NT2/D1 (cell line): ENCODE results near the gene TMEM14C.
"Not testable (repeated sequence)": the region's sequence is repeated elsewhere in the genome, so short reads cannot be mapped to it uniquely, and the experiment has no call there.

Experiments used
- DNase-seq: peaks from one replicate; pipeline ENCODE4 v3.0.0-alpha.2; 2011; ENCODE audit warnings: low read depth, low spot score
- H3K27me3 ChIP-seq: 2 replicates; pipeline ENCODE4 v1.6.0; 2011; ENCODE audit warnings: mild to moderate bottlenecking; ENCODE audit not compliant: insufficient read length, insufficient read depth
- H3K36me3 ChIP-seq: 2 replicates; pipeline ENCODE4 v1.6.1; 2011; ENCODE audit warnings: mild to moderate bottlenecking, low read length, mixed read lengths; ENCODE audit not compliant: insufficient read depth, insufficient read length
- H3K4me1 ChIP-seq: 2 replicates; pipeline ENCODE4 v1.5.1; 2011; ENCODE audit not compliant: insufficient read depth, insufficient read length
- H3K4me3 ChIP-seq: 2 replicates; pipeline ENCODE4 v1.5.1; 2011; ENCODE audit warnings: low read depth; ENCODE audit not compliant: insufficient read length
- H3K9ac ChIP-seq: 2 replicates; pipeline ENCODE4 v1.6.0; 2011; ENCODE audit warnings: low read depth; ENCODE audit not compliant: insufficient read length
- H3K9me3 ChIP-seq: 2 replicates; pipeline ENCODE4 v1.5.1; 2011; ENCODE audit warnings: mild to moderate bottlenecking, low read length; ENCODE audit not compliant: insufficient read depth
- SUZ12 ChIP-seq: IDR thresholded peaks from 2 replicates; pipeline ENCODE4 v1.6.1; 2011; ENCODE audit not compliant: insufficient read length, insufficient read depth; ENCODE audit errors: extremely low read depth
- YY1 ChIP-seq: IDR thresholded peaks from 2 replicates; pipeline ENCODE4 v1.6.1; 2011; ENCODE audit not compliant: insufficient read length, insufficient read depth
- ZNF274 ChIP-seq: IDR thresholded peaks from 2 replicates; pipeline ENCODE4 v1.6.1; 2011; ENCODE audit warnings: mild to moderate bottlenecking, low read depth, low read length

TMEM14C gene

GRCh38 chr6:10696655-10697054 lies 26.2 kb upstream of the TMEM14C start:
- peaks cover 55% of the 10 kb centered on the region for H3K36me3 ChIP-seq
- no peak for DNase-seq
- H3K4me3 ChIP-seq = no peak overlapping the region
- H3K4me1 ChIP-seq = no peaks in the 10 kb centered on the region
- TF ChIP-seq YY1 (no peak), SUZ12 (no peak), ZNF274 (no peak)
- peaks cover 7% of the 10 kb centered on the region; the same call in 1 of the 2 replicates for H3K9me3 ChIP-seq
- H3K27me3 ChIP-seq = no peaks in the 10 kb centered on the region
- no peak overlapping the region for H3K9ac ChIP-seq

- H3K4me3 ChIP-seq = no peak overlapping the region
- H3K36me3 ChIP-seq = peaks cover 16% of the 10 kb centered on the region
- no peak overlapping the region for H3K9ac ChIP-seq
These were observed 8.9 kb upstream of the TMEM14C start for GRCh38 chr6:10713962-10714361.

DNA sequence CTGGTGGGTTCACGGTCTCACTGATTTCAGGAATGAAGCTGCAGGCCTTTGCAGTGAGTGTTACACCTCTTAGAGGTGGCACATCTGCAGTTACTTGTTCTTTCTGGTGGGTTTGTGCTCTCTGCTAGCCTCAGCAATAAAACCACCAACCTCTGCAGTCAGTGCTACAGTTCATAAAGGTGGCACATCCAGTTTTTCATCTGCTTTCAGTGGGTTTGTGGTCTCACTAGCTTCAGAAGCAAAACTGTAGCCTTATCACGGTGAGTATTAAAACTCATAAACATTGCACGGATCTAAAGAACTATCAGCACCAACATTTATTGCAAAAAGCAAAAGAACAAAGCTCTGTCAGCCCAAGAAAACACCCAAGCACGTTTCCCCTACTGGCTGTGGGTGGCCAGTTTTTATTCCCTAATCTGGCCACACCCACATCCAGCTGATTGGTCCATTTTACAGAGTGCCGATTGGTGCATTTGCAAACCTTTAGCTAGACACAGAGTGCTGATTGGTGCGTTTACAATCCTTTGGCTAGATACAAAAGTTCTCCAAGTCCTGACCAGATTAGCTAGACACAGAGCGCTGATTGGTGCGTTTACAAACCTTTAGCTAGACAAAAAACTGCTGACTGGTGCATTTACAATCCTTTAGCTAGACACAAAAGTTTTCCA lies 3.4 kb upstream of the TMEM14C start:
- no peak overlapping the region for H3K4me3 ChIP-seq
- peaks cover 1% of the 10 kb centered on the region for H3K36me3 ChIP-seq
- H3K4me1 ChIP-seq = no peaks in the 10 kb centered on the region
- no peak for DNase-seq
- H3K27me3 ChIP-seq = no peaks in the 10 kb centered on the region
- TF ChIP-seq ZNF274 = no peak
- no peak for TF ChIP-seq SUZ12
- TF ChIP-seq YY1 = no peak
- H3K9ac ChIP-seq = no peak overlapping the region
- H3K9me3 ChIP-seq = peaks cover 28% of the 10 kb centered on the region

More at GRCh38 chr6:10713962-10714361, 8.9 kb upstream of the TMEM14C start:
- TF ChIP-seq ZNF274 = no peak
- no peak for TF ChIP-seq SUZ12
- no peak for TF ChIP-seq YY1
- DNase-seq = no peak
- no peaks in the 10 kb centered on the region for H3K4me1 ChIP-seq
- peaks cover 15% of the 10 kb centered on the region for H3K9me3 ChIP-seq
- no peaks in the 10 kb centered on the region for H3K27me3 ChIP-seq

GRCh38 chr6:10719964-10720264 lies 3.0 kb upstream of the TMEM14C start:
- Histone ChIP-seq H3K9me3 (peaks cover 28% of the 10 kb centered on the region), H3K27me3 (no peaks in the 10 kb centered on the region), H3K9ac (peak overlapping the region; percentile 78), H3K4me3 (peak overlapping the region; percentile 54), H3K4me1 (no peaks in the 10 kb centered on the region), H3K36me3 (peaks cover 6% of the 10 kb centered on the region)
- TF ChIP-seq SUZ12 (no peak), ZNF274 (no peak), YY1 (no peak)
- DNase-seq = no peak

DNA sequence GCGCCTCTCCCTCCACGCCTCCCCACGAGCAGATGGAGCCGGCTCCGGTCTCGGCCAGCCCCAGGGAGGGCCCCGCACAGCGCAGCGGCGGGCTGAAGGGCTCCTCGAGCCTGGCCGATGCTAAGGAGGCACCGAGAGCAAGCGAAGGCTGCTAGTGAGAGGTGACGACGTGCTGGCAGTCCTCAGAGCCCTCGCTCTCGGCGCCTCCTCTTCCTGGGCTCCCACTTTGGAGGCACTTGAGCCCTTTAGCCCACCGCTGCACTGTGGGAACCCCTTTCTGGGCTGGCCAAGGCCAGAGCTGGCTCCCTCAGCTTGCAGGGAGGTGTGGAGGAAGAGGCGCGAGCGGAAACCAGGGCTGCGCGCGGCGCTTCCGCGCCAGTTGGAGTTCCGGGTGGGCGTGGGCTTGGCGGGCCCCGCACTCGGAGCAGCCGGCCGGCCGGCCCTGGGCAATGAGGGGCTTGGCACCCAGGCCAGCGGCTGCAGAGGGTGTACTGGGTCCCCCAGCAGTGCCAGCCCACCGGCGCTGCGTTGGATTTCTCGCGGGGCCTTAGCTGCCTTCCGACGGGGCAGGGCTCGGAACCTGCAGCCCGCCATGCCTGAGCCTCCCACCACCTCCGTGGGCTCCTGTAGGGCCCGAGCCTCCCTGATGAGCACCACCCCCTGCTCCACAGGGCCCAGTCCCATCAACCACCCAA lies 2.5 kb upstream of the TMEM14C start:
- no peaks in the 10 kb centered on the region for H3K4me1 ChIP-seq
- H3K36me3 ChIP-seq = peaks cover 11% of the 10 kb centered on the region
- peak overlapping the region; percentile 54 for H3K4me3 ChIP-seq
- H3K9me3 ChIP-seq = peaks cover 28% of the 10 kb centered on the region
- DNase-seq = no peak
- no peak for TF ChIP-seq YY1
- TF ChIP-seq ZNF274 = no peak
- no peak for TF ChIP-seq SUZ12
- H3K9ac ChIP-seq = peak overlapping the region; percentile 78
- no peaks in the 10 kb centered on the region for H3K27me3 ChIP-seq

DNA sequence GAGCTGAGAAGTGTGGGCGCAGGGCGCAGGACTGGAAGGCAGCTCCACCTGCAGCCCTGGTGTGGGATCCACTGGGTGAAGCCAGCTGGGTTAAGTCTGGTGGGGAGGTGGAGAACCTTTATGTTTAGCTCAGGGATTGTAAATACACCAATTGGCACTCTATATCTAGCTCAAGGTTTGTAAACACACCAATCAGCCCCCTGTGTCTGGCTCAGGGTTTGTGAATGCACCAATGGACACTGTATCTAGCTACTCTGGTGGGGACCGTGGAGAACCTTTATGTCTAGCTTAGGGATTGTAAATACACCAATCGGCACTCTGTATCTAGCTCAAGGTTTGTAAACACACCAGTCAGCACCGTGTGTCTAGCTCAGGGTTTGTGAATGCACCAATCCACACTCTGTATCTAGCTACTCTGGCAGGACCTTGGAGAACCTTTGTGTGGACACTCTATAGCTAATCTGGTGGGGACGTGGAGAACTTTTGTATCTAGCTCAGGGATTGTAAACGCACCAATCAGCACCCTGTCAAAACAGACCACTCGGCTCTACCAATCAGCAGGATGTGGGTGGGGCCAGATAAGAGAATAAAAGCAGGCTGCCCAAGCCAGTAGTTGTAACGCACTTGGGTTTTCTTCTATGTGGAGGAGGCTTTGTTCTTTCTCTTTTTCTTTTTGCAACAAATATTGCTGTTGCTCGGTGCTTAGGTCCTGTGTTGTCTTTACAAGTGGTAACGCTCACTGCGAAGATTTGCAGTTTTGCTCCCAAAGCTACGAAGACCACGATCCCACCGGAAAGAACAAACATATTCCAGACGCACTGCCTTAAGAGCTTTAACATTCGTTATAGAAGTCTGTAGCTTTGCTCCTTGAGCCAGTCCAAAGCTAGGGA lies 1.7 kb upstream of the TMEM14C start:
- H3K27me3 ChIP-seq, H3K4me1 ChIP-seq, DNase-seq, H3K4me3 ChIP-seq: not testable (repeated sequence)
- peaks cover 28% of the 10 kb centered on the region for H3K9me3 ChIP-seq
- H3K36me3 ChIP-seq = peaks cover 19% of the 10 kb centered on the region
- peak overlapping the region; percentile 78 for H3K9ac ChIP-seq

DNA sequence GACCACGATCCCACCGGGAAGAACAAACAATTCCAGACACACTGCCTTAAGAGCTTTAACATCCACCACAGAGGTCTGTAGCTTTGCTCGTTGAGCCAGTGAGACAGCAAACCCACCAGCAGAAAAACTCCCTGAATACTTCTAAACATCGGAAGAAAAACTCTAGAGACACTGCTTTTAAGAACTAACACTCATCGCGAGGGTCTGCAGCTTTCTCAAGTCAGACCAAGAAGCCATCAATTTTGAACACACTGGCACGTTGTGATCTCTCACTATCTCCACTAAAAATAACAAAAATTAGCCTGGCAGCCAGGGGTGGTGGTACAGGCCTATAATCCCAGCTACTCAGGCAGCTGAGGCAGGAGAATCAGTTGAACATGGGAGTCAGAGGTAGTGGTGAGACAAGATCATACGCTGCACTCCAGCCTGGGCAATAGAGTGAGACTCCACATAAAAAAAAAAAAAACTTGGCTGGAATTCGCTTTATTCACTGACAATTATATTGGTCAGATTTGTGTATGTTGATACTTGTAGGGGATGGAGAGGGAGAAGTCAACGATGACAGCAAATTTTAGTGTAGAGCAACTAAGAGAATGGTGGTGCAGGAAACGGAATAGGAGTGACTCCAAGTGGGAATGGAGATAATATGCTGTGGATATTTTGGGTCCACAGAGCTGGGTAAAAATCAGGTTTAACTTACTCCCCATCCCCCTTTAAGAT lies 860 bp upstream of the TMEM14C start:
- no peaks in the 10 kb centered on the region for H3K27me3 ChIP-seq
- peaks cover 24% of the 10 kb centered on the region for H3K36me3 ChIP-seq
- H3K9me3 ChIP-seq = peaks cover 28% of the 10 kb centered on the region
- DNase-seq = no peak
- no peak for TF ChIP-seq ZNF274
- no peaks in the 10 kb centered on the region for H3K4me1 ChIP-seq
- peak overlapping the region; percentile 70 for H3K9ac ChIP-seq
- peak overlapping the region; percentile 70 for H3K4me3 ChIP-seq
